Esophagus squamous epithelium (tissue), 5 donors: Measurements from ENCODE around the gene STARD13. TPM values are rescaled to one million over a fixed set of nuclear protein-coding genes. Genes with fewer than 3 reads are reported as not detected.

Experiments
- DNase-seq: peaks from one replicate; lab custom pipeline; 2025; lab: John Stamatoyannopoulos, UW
- H3K27ac ChIP-seq, 4 donors: fragments of 200-600 bp; sonication (generic); one replicate each; pipeline ENCODE4 v1.5.1; 2016 to 2019; ENCODE audit warnings: mild to moderate bottlenecking in 1 of 4
- H3K27me3 ChIP-seq, 4 donors: fragments of 200-600 bp; sonication (generic); 1 replicate in 3 of 4; 2 replicates in 1 of 4; pipeline versions ENCODE4 v1.5.1 to v1.6.0; 2017 to 2021; ENCODE audit warnings: antibody characterized with exemption in 1 of 4
- H3K36me3 ChIP-seq, 3 donors: fragments of 200-600 bp; sonication (generic); one replicate each; pipeline ENCODE4 v1.5.1; 2016 to 2019
- H3K4me1 ChIP-seq, 3 donors: fragments of 200-600 bp; sonication (generic); one replicate each; pipeline ENCODE4 v1.5.1; 2017 to 2019
- H3K4me3 ChIP-seq, 4 donors: fragments of 200-600 bp; sonication (generic); 1 replicate in 3 of 4; 2 replicates in 1 of 4; pipeline ENCODE4 v1.5.1; 2016 to 2019; ENCODE audit warnings: mild to moderate bottlenecking in 2 of 4, moderate library complexity in 1 of 4
- H3K9me3 ChIP-seq, 3 donors: fragments of 200-600 bp; sonication (generic); one replicate each; pipeline ENCODE4 v1.5.1; 2016 to 2019
- POLR2A ChIP-seq, 4 donors: fragments of 450-650 bp; IDR thresholded peaks; one replicate each; pipeline ENCODE4 v1.6.1; 2017; ENCODE audit warnings: antibody characterized with exemption in 4 of 4, mild to moderate bottlenecking in 4 of 4, moderate library complexity in 3 of 4
- WGBS, 2 donors: methylation state at CpG; one replicate each; pipeline ENCODE4 v1.1.5; 2018; 5-methylcytosine and 5-hydroxymethylcytosine counted together
- intact Hi-C: fragments of 100-400 bp; cut with DNase I; formaldehyde crosslinking; loops from one replicate; pipeline ENCODE4 v1.15.0; 2022
- total RNA-seq, 4 donors: library from RNA; depleted of rRNA; stranded (reverse); fragments of >200 nt; gene quantifications; one replicate each; pipeline ENCODE4 v1.1.0, GENCODE V29; 2016
- TF ChIP-seq, protein P1 (sequence below), 6 experiments: fragments of 450-650 bp in 4 of 6; fragments of 200-600 bp in 2 of 6; sonication (generic) in 2 of 6; IDR thresholded peaks; one replicate each; pipeline ENCODE4 v1.5.1; 2016 to 2019; ENCODE audit warnings: antibody characterized with exemption in 6 of 6, mild to moderate bottlenecking in 4 of 6, moderate library complexity in 4 of 6
- donor health status: DM: yes; HTN: yes; CAD: no.

Gene STARD13
- total RNA-seq, 4 donors from 2014 or later = 1.3 to 18.7 (median 4.4) TPM

DNA sequence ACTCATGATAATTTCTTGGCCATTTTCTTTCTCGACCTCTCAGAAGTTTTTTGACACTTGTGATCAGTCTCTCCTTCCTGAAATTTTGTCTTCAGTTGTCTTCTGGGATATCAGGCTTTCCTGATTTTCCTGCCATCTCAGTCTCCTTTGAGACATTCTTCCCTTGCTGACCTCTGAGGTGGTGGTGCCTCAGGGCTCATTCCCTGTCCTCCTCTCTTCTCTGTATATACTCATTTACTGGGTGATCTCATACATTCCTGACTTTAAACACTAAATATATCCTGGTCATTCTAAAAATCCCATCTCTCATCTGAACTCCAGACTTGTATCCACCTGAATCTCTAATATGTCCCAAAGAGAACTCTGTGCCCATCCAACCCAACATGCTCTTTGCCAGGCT is 31.3 kb upstream of the STARD13 start:
- no peak overlapping the region for H3K4me3 ChIP-seq
- no peak for DNase-seq
- no peak overlapping the region for H3K27ac ChIP-seq
- intact Hi-C loops = no loop called here
- TF ChIP-seq, protein P1, sequence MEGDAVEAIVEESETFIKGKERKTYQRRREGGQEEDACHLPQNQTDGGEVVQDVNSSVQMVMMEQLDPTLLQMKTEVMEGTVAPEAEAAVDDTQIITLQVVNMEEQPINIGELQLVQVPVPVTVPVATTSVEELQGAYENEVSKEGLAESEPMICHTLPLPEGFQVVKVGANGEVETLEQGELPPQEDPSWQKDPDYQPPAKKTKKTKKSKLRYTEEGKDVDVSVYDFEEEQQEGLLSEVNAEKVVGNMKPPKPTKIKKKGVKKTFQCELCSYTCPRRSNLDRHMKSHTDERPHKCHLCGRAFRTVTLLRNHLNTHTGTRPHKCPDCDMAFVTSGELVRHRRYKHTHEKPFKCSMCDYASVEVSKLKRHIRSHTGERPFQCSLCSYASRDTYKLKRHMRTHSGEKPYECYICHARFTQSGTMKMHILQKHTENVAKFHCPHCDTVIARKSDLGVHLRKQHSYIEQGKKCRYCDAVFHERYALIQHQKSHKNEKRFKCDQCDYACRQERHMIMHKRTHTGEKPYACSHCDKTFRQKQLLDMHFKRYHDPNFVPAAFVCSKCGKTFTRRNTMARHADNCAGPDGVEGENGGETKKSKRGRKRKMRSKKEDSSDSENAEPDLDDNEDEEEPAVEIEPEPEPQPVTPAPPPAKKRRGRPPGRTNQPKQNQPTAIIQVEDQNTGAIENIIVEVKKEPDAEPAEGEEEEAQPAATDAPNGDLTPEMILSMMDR (IDR thresholded peaks at IDR 0.05) = no peak
- TF ChIP-seq POLR2A (IDR thresholded peaks at IDR 0.05) = no peak
- no peaks in the 10 kb centered on the region for H3K27me3 ChIP-seq
- no peaks in the 10 kb centered on the region for H3K9me3 ChIP-seq
- no peaks in the 10 kb centered on the region for H3K36me3 ChIP-seq
- peaks cover 0 to 14% (median 11%) of the 10 kb centered on the region in 3 donors for H3K4me1 ChIP-seq
- 75 to 80% methylated on average over 1 of the region's 1 CpG for WGBS, 2 donors

DNA sequence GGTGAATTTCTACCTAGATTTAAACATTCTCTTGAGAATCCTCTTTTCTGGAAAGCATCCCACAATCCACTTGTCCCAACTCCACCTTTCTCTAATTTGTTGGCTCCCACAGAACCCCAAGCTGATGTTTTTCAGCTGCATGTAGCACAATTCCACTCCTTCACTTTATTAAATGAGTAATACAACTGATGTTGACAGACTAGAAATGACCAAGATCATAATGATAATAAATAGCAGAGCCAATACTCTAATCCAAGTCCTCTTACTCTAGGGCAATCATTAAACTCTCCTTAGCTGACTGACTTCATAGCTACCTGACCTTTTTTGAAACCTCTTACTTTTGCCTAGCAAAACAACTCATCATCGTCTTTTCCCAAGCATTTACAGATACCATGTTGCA is 27.9 kb upstream of the STARD13 start:
- H3K27me3 ChIP-seq = no peaks in the 10 kb centered on the region
- no peak for DNase-seq
- WGBS, 2 donors = 80 to 94% methylated on average over 1 of the region's 1 CpG
- H3K27ac ChIP-seq = peak overlapping the region in 1 of 4 donors; percentile 13
- no peak overlapping the region for H3K4me3 ChIP-seq
- H3K9me3 ChIP-seq = no peaks in the 10 kb centered on the region
- TF ChIP-seq POLR2A (IDR thresholded peaks at IDR 0.05) = no peak
- TF ChIP-seq, protein P1 (IDR thresholded peaks at IDR 0.05) = no peak
- peaks cover 0 to 31% (median 11%) of the 10 kb centered on the region in 3 donors for H3K4me1 ChIP-seq
- no peaks in the 10 kb centered on the region for H3K36me3 ChIP-seq
- intact Hi-C loops = no loop called here

DNA sequence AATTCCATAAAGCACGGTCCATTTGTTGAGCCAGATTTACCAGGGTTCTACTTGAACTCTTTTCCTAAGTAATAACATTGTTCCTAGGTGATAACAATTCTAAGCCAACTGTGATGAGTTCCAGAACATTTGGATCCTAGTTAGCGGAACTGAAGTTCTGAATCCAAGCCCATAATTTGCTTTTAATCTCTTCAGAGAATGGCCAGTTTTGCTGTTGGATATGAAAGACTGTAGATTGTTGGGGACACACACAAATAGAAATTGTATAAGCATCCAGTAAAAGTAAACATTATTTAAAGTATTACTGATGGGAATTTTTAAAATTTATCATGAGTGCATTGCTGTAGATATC is 27.3 kb upstream of the STARD13 start:
- H3K9me3 ChIP-seq = no peaks in the 10 kb centered on the region

DNA sequence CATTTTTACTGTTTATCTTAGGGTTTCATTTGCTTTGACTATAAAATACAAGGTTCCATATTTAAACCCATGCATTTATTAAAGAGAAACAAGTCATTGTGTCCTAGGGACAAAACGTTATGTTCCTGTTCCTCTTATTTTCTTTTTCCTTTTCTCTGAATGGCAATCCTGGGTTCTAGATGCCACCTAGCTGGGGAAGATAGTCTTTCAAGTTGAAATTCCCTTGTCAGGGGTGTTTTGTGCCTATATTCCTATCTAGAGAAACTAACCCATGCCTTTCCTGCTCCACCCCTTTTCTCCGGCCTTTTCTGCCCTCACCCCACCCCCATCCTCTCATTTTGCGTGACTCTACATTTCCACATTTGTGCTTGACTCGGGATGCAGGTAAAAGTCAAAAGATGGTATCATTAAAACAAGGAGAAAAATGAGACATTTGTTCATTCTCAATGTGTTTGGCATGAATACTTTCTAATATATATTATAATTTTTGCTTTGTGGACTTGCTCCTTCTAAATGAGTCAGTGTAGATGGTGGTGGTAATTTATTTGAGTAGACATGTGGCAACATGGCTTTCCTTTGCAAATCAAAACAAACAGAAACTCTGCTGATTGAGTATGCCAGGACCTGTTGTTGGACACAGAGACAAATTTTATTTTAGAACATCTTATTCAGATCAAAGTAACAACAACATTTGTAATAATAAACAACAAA is 26.8 kb upstream of the STARD13 start:
- Histone ChIP-seq H3K9me3 (no peaks in the 10 kb centered on the region), H3K27me3 (no peaks in the 10 kb centered on the region), H3K4me3 (no peak overlapping the region), H3K27ac (peak overlapping the region in 2 of 4 donors; percentile 19 to 35), H3K4me1 (peaks cover 0 to 31% (median 11%) of the 10 kb centered on the region in 3 donors), H3K36me3 (no peaks in the 10 kb centered on the region)
- WGBS, 2 donors = 22 to 38% methylated on average over 4 of the region's 4 CpGs
- no peak for TF ChIP-seq POLR2A (IDR thresholded peaks at IDR 0.05)
- TF ChIP-seq, protein P1 (IDR thresholded peaks at IDR 0.05) = peak in 2 of 6 experiments; percentile 27 to 29
- intact Hi-C loops = no loop called here
- no peak for DNase-seq

More for the DNA sequence above, 27.3 kb upstream of the STARD13 start:
- WGBS, 2 donors = 34 to 41% methylated on average over 2 of the region's 2 CpGs
- TF ChIP-seq POLR2A (IDR thresholded peaks at IDR 0.05) = no peak
- TF ChIP-seq, protein P1 (IDR thresholded peaks at IDR 0.05) = no peak
- Histone ChIP-seq H3K4me1 (peaks cover 0 to 31% (median 11%) of the 10 kb centered on the region in 3 donors), H3K36me3 (no peaks in the 10 kb centered on the region), H3K27me3 (no peaks in the 10 kb centered on the region), H3K27ac (peak overlapping the region in 2 of 4 donors; percentile 13 to 35), H3K4me3 (no peak overlapping the region)
- intact Hi-C loops = no loop called here
- no peak for DNase-seq

DNA sequence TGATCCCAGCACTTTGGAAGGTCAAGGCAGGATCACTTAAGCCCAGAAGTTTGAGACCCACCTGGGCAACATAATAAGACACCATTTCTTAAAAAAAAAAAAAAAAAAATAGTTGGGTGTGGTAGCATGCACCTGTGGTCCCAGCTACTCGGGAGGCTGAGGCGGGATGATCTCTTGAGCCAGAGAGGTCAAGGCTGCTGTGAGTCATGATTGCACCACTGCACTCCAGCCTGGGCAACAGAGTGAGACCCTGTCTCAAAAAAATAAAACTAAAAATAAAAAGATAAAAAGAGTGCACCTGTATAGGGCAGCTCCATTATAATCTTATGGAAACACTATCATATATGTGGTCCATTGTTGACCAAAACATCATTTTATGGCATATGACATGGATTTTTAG is 25.5 kb upstream of the STARD13 start:
- Histone ChIP-seq H3K9me3 (no peaks in the 10 kb centered on the region), H3K27me3 (no peaks in the 10 kb centered on the region), H3K36me3 (no peaks in the 10 kb centered on the region), H3K4me3 (no peak overlapping the region), H3K4me1 (peaks cover 0 to 31% (median 11%) of the 10 kb centered on the region in 3 donors), H3K27ac (no peak overlapping the region)
- TF ChIP-seq, protein P1 (IDR thresholded peaks at IDR 0.05) = no peak
- no peak for TF ChIP-seq POLR2A (IDR thresholded peaks at IDR 0.05)
- intact Hi-C loops = no loop called here
- no peak for DNase-seq
- WGBS, 2 donors = 81 to 100% methylated on average over 1 to 2 of the region's 2 CpGs
